HUDEP-2 (cell line): ENCODE data around the gene TMEM150B.

ENCODE experiments used
- DNase-seq, 76 experiments: peaks; one replicate each; lab custom pipeline; 2025; ENCODE audit not compliant: unreplicated experiment in 76 of 76; lab: John Stamatoyannopoulos, UW

Gene TMEM150B

DNA sequence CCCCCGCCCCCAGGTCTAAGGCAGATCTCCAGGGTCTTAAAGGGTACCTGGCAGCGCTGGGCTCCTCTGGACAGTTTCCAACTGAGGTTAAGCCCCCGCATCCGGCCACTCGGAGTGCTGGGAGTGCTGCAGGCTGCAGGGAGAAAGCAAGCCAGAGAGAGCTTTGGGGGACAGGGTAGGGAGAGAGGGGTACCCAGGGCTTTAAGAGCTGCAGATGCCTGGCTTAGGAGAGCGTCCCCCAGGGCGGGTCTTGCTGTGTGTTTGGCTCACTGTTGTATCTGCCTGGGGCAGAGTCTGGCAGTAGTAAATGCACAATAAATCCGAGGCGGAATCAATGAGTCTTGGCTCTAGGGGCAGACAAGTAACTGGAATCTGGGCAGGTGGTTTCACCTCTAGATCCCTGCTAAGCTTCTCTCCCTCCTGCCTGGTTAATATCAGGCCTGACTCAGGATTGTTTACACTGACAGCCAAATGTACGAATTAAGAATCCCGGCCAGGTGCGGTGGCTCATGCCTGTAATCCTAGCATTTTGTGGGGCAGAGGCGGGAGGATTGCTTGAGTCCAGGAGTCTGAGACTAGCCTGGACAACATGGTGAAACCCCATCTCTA, 30.2 kb upstream of the TMEM150B start:
- DNase-seq: peak in 1 of 76 experiments; percentile 18

DNA sequence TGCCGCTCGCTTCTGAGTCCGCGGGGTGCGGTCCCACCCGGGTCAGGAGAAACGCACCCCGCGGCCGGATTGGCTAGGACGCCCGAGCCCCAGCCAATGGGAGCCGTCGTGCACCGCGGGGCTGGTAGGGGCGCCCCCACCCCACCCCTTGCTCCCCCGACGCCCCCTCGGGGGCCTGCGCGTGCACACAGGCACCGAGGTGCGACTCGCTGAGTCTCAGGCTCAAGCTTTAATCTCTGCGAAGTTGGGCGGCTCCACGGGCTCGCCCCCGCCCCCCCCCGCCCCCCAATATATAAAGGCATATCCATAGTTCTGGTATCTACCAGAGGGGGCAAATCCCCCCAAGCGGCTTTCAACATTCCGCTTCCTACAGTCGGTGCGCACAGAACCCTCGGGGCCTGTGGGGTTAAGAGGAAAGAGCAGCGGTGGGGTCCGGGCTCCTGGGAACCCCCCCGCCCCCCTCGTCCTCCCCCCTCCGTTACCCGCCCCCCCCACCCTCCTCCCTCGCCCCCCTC, 29.6 kb upstream of the TMEM150B start, which contains the start of gene COX6B2:
Gene COX6B2, minus strand, starts transcription at position 22 of the 515 bp plus-strand sequence. CDS start 198 bp downstream, outside the sequence.
- peak in 2 of 76 experiments; percentile 19 to 28 for DNase-seq

DNA sequence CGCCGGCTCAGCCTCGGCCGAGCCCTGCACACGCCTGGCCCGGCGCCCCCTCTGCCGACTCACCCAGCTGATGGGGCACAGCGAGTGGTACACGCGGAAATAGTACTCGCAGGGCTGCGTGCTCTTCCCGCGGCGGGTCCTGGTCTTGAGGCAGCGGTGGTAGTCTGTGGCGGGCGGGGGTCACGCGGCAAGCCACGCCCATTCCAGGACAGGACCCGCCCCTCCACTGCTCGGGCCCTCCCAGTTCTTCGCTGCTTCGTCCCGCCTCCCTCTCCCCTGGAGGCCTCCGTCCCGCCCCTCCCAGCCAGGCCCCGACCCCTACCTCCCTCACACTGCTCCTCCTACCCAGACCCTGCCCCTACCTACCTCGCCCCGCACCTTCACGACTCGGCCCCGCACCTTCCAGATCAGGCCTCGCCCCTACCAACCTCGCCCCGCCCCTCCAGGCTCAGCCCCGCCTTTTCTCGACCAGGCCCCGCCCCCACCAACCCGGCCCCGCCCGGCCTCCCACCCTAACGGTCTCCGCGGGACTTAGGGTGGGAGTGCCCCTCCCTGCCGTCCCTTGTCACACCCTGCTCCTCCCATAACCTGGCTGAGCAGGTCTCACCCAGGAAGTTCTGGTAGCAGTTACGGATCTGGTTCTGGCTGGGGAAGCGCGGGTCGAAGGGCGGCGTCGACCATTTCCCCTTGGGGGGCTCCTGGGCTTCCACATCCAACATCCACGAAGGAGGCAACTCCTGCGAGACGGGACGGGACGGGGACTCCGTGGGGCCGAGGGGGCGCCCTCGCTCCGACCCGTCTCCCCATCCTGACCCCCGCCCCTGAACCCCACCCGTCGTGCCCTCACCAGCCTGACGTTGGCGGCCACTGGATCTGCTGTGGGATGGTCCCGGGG, 28.9 kb upstream of the TMEM150B start:
- DNase-seq: peak in 62 of 76 experiments; percentile 25 to 95 (median 70)

DNA sequence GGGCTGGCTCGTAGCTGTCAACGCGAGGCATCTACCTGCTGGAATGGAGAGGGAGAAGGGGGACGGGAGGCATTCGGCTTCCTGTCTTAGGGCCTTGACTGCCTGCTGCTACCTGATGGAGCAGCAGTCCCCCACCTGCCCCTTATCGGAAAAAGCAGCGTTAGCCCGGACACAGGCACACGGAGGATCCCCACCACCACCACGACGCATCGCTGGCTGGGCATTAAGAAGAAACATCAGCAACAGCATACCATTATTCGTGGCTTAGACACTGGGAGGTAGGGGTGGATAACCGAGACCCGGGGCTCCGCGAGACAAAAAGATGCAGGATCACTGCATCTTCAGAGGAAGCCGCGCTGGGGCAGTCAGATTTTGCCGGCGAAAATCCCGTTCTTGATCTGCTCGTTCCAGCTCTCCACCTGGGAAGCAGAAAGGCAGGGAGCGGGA, 28.2 kb upstream of the TMEM150B start:
- no peak for DNase-seq

DNA sequence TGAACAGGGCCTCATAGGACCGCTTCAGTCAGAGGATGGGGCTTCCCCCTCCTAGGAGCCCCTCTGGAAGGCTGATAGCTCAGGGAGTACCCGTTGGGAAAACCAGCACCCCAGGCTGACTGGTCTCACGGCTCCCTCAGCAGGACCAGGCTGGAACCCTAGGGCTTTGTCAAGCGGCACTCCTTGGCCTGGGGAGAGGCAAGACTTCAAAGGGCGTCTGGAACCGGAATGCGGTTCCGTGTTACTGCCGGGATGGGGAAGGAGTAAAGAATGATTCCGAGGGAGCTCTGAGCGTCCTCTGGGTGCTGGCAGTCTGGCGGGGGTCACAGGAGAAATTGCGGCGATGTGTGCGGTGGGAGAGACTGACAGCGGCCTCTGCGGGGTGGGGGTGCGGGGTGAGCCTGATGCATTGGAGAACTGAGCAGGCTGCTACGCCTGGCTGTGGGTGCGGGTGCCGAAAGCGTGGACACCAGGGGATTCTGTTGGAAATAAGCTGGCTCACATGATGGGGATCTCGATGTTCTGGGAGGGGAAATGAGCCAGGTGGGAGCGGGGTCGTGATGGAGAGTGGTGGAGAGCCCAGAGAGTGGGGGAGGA, 27.5 kb upstream of the TMEM150B start:
- no peak for DNase-seq

DNA sequence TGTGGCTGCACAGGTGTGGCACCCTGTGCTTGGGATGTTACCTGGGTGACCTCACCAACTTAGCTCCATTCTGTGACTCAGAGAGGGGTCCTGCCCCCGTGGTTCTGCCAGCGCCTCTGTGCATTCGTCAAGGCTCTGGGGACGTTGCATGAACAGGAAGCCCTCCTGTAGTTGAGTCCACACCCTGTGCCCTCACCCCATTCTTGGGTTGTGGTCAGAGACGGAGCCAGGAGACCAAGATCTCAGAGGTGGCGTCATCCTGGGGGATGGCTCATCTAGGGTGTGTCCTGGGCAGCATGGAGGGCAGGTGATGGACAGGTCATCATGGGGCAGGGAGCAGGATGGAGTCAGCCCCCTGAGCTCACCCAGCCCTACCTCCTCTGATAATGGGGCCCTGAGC, 26.9 kb upstream of the TMEM150B start:
- DNase-seq: no peak

DNA sequence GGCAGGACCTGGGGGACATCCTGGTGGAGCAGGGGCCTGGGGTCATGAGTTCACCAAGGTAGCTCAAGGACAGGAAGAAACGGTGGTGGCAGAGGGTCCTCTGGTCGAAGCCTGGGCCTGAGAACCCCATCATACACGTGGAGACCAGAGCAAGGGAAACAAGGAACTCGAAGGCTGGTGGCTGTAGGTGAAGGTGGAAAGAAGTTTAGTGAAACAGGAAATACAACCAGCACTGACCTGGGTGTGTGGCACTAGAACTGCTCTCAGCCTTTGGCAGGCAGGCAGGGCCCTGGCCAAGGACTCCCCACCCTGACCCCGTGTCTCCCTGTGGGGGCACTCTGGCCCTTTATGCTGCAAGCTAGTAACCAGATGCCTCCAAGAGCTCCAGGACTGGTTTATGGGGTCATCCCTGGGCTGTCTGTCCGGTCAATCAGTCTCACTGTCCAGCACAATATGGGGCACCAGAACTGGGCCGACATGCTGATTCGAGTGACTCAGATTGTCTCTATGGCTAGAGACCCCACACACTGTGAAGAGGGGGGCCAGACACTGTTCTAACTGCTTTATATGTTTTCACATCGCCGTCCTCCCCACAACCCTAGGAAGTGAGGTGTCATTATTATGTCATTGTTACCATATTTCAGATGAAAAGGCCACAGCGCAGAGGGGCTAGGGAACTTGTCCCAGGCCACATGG, 25.6 kb upstream of the TMEM150B start:
- no peak for DNase-seq

DNA sequence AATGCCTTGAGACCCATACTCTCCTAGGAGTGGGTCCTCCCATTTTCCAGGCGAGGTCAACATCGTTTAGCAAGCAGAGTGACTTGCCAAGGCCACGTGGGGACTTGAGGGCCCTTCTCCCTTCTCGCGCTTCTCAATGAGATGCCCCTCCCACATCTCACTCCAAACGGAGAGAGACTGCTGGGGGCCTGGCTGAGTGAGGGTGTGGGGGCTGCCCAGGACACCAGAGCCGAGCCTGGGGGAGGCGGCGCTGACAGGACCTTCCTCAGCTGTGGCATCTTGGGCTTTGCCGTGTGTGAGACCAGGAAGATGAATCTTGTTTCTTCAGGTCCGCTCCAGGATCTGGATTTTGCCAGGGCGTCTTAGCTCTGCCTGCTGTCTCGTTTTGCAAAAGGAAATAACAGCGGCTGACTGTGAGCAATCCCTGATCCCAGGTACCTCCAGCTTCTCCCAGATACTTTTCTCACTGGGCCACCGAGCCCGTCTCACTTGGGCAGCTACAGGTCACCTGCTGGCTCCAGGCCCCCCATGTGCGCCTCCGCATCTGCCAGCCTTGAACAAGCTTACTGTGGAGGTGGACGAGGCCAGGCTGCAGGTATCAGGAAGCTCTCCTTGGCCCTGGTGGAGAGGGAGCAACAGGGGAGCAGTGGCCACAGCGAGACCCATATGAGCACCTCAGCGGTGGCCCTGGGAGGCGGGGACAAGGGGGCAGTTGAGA, 23.3 kb upstream of the TMEM150B start:
- no peak for DNase-seq

DNA sequence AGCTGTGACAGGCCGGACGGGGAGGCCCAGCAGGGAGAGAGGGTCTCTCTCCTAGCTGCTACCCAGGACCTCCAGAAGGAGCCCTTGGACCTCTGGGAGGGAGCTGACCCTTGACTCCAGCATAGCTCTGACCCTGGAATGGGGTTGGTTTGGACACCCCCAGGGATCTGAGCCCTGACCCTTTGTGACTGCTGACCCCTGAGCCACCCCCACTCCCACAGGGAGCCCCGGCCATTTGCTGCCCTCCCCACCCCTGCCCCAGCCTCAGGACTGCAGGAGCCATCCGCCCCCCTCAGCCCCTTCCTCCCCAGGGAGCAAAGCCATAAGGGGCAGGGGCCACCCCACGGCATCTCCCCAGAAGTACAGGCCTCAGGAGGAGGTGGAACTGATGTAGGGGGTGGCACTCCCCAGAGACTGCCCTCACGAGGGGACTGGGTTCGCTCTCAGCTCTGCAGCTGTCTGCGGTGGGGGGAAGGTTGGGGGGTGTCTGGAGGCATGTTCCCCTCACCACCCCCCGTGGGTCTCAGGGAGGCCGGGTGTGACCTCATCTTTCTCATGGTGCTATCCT, 22.4 kb upstream of the TMEM150B start:
- no peak for DNase-seq

DNA sequence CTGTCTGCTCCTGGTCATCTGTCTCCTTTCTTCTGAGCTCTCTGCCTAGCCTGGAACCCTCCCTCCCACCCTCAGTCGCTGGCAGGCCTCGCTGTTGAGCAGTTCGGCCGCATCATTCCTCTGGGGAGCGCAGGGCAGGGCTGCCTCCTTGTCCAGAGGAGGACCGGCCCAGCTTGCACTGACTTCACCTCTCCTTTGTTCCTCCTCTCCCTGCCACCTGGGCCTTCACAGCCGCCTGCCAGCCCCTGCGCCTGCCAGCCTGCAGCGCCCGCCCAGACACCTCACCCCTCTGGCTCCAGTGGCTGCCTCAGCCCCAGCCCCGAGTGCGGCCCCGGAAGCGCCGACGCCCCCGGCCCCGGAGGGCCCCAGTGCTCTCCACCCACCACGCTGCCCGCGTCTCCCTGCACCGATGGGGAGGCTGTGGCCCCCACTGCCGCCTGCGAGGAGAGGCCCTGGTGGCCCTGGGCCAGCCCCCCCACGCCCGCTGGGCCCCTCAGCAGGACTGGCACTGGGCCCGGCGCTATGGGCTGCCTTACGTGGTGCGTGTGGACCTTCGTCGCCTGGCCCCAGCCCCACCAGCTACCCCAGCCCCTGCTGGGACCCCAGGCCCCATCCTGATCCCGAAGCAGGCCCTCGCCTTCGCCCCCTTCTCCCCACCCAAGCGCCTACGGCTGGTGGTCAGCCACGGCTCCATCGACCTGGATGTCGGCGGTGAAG, 21.7 kb upstream of the TMEM150B start:
- DNase-seq: no peak

DNA sequence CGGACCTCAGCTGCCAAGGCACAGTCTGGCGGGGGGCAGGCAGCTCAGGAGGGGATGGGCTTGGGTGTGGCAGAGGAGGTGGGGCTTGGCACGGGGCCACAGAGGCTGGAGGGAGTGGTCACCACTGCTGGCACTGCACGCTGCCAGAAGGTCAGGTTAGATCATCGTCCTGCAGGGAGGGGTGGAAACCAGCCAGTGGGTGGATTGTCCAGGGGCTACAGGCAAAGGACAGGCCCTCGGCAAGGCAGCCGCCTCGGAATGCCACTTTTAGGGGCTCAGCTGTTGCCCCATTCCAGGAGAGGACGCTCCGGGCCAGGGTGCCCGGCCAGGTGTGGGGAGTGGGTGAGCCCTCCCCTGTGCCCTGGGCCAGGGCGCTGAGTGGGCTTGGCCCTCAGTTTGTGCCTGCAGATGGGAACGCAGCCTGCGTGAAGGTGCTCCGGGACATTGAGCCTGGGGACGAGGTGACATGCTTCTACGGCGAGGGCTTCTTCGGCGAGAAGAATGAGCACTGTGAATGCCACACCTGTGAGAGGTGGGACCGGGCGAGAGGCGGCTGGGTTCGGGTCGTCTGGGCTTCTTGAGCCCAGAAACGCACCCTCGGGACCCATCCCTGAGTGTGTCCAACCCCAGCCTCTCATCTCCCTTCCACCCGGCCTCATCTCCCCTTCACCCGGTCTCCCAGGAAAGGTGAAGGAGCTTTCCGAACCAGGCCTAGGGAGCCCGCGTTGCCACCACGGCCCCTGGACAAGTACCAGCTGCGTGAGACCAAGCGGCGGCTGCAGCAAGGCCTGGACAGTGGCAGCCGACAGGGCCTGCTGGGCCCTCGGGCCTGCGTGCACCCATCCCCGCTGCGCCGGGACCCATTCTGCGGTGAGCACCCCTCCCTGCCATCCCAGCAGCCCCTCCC, 20.9 kb upstream of the TMEM150B start:
- DNase-seq: peak in 74 of 76 experiments; percentile 45 to 98 (median 83)

DNA sequence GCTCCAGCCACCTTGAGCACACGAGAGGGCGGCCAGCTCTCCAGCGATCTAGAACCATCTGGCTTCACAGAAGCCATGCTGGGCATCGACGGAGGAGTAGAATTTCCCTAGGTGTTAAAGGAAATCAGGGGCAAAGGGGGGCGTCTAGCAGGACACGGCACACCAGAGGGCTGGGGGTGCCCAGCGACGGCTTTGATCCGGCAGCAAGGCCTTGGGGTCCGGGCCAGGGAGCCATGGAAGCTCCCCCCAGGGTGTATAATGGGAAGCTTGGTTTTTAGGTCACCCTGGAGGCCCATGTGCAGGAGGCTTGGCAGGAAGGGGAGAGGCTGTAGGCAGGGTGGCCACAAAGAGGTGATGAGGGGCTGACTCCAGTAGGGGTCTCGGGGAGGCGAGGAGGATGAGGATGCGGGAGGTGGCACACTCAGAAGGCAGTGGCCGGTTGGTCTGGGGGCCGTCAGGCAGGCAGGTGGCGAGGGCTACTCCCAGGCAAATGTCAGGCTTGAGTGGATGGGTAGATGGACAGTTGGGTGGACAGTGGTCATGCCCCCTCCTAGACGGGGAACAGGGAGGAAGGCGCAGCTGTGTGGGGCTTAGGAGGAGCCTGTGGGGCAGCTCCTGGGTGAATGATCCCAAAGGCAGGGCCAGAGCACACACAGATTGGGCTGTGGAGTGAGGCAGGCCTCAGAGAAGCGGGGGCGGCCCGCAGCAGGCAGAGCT, 20.1 kb upstream of the TMEM150B start:
- no peak for DNase-seq

DNA sequence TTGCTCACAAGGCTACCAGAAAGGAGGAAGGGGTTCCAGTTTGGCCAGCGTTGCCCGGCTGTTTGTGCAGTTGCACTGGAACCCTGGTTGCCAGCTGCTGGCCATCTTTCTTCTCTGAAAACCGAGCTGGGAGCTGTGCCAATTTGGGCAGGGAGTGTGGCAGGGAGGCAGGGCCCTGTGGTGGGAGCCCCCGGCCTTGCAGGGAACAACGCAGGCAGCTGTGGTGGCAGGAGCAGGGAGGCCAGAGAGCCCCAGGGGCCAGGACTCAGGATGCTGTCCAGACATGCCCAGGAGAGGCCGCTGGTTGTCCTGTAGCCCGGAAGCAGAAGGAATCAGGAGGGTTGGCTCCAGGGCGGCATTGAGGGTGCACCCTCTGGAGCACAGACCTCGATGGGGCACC, 19.3 kb upstream of the TMEM150B start:
- DNase-seq: peak in 48 of 76 experiments; percentile 7 to 67 (median 41)

DNA sequence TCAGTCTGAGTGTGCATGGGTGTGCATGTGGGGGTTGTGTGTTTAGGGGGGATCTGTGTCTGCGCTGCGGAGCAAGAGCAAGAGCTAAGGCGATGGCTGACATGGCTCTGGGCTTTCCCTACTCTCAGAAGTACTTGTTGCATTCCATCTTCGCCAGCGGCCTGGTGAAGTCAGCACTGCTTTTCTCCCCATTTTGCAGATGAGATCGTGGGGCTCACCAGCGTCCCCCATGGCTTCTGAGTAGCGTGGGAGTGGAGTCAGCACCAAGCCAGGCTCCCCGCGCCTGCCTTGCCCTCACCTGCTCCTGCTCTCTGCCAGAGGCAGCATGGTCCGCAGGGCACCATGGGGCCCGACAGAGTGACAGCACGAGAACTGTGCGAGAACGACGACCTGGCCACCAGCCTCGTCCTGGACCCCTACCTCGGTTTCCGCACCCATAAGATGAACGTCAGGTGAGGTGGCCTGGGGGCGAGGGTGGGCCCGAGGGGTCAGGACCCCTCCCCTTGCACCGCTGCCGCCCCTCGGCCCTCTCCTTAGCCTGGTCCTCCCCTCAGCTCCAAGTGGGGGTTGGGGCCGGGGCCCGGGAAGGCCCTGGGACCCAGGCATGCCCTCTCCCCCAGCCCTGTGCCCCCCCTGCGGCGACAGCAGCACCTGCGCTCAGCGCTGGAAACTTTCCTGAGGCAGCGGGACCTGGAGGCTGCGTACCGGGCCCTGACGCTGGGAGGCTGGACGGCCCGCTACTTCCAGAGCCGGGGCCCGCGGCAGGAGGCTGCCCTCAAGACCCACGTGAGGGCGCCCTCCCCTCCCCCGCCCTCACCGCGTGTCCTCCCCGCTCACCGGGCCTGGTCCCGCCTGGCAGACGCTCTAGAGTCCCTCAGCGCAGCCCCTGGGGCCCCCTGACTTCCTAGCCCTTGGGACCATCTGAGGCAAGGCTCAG, 16.7 kb upstream of the TMEM150B start:
- DNase-seq: no peak

DNA sequence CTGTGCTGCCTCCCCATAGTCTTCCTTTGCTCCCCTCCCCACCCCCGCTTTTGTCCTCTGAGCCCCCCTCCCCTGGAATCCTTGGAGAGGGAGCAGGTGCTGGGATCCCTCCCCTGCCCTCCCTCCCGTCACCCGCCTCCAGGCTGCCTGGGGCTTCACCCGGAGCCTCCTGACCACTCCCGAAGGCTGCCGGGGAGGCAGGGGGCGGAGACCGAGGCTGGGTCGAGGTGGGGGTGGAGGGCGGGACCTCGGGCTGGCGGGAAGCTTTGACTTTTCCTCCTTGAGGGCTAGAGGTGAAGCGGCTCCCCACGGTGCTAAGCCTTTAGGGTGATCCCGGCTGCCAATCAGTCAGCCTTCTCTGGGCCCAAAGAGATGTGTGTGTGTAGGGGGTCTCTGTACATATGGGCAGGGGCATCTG, 16.0 kb upstream of the TMEM150B start:
- peak in 73 of 76 experiments; percentile 28 to 93 (median 79) for DNase-seq

DNA sequence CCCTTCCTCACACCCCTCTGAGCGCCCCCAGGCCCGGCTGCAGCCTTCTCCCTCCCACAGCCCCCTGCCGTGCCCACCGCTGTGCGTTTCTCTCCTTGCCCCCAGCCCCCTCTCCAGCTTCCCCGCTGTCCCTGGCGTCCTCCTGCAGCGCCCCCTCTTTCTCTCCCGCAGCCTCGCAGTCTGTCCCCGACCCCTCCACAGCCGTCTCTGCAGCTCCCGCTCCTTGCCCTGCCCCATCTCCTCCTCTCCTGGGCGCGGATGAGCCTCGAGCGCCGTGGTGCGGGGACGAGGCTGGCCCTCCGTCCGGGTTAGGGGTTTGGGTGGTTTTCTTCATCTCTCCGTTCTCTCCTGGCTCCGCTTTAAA, 15.6 kb upstream of the TMEM150B start:
- DNase-seq: peak in 13 of 76 experiments; percentile 18 to 46 (median 30)
